Neural cell (in vitro differentiated cells): Measurements from ENCODE around the gene CPZ. TPM values are rescaled to one million over a fixed set of nuclear protein-coding genes. Genes with fewer than 3 reads are reported as not detected.

ENCODE experiments used
- H2AFZ ChIP-seq: fragments of 200-600, 300-800 bp; sonication (generic), shearing (Covaris generic); 2 replicates; pipeline ENCODE4 v1.6.0; 2014; ENCODE audit warnings: low read depth, mild to moderate bottlenecking, antibody characterized with exemption, low read length, moderate library complexity
- H3F3A ChIP-seq: fragments of 200-600 bp; shearing (Covaris generic); 2 replicates; pipeline ENCODE4 v1.6.1; 2016; ENCODE audit warnings: mild to moderate bottlenecking, moderate library complexity, mixed read lengths, antibody characterized with exemption, low read length; ENCODE audit not compliant: insufficient read depth, poor library complexity, severe bottlenecking
- H3K27ac ChIP-seq: fragments of 200-600, 300-800 bp; sonication (generic), shearing (Covaris generic); 2 replicates; pipeline ENCODE4 v1.5.1; 2014; ENCODE audit warnings: mild to moderate bottlenecking, low read length, moderate library complexity
- H3K27me3 ChIP-seq: fragments of 300-800, 200-600 bp; sonication (generic), shearing (Covaris generic); 2 replicates; pipeline ENCODE4 v1.6.0; 2014; ENCODE audit warnings: mild to moderate bottlenecking, low read depth, low read length, moderate library complexity; ENCODE audit not compliant: insufficient read depth
- H3K36me3 ChIP-seq: fragments of 300-800, 200-600 bp; sonication (generic), shearing (Covaris generic); 2 replicates; pipeline ENCODE4 v1.5.1; 2014; ENCODE audit warnings: mild to moderate bottlenecking, antibody characterized with exemption, low read length, moderate library complexity; ENCODE audit not compliant: insufficient read depth
- H3K4me2 ChIP-seq: fragments of 300-800, 200-600 bp; sonication (generic), shearing (Covaris generic); 2 replicates; pipeline ENCODE4 v1.6.0; 2014; ENCODE audit warnings: mild to moderate bottlenecking, low read length
- H3K4me3 ChIP-seq: fragments of 300-800, 200-600 bp; sonication (generic), shearing (Covaris generic); 2 replicates; pipeline ENCODE4 v1.5.1; 2014; ENCODE audit warnings: mild to moderate bottlenecking, low read length, moderate library complexity
- H3K79me2 ChIP-seq: fragments of 200-600 bp; shearing (Covaris generic); replicated peaks from 2 replicates; pipeline ENCODE4 v1.6.0; 2014; ENCODE audit warnings: mild to moderate bottlenecking, low read length, moderate library complexity; ENCODE audit not compliant: insufficient read depth
- H3K9ac ChIP-seq: fragments of 300-800, 200-600 bp; sonication (generic), shearing (Covaris generic); 2 replicates; pipeline ENCODE4 v1.6.1; 2016; ENCODE audit warnings: mild to moderate bottlenecking, low read length, mixed read lengths
- H3K9me2 ChIP-seq: fragments of 200-600 bp; shearing (Covaris generic); 2 replicates; pipeline ENCODE4 v1.6.1; 2016; ENCODE audit warnings: mild to moderate bottlenecking, low read length, mixed read lengths; ENCODE audit not compliant: insufficient read depth
- H3K9me3 ChIP-seq: fragments of 200-600, 300-800 bp; sonication (generic), shearing (Covaris generic); 2 replicates; pipeline ENCODE4 v1.6.1; 2016; ENCODE audit warnings: mild to moderate bottlenecking, mixed run types, low read length, moderate library complexity, mixed read lengths
- H4K20me1 ChIP-seq: fragments of 200-600 bp; shearing (Covaris generic); 2 replicates; pipeline ENCODE4 v1.6.1; 2016; ENCODE audit warnings: mild to moderate bottlenecking, mixed run types; ENCODE audit not compliant: insufficient read depth
- EP300 ChIP-seq: fragments of 450-650 bp; conservative IDR thresholded peaks from 2 replicates; pipeline ENCODE4 v1.6.1; 2014; ENCODE audit warnings: antibody characterized with exemption, mild to moderate bottlenecking, moderate library complexity; ENCODE audit not compliant: poor library complexity, severe bottlenecking
- EZH2 ChIP-seq: fragments of 200-600, 300-800 bp; shearing (Covaris generic), sonication (generic); IDR thresholded peaks from 2 replicates; pipeline ENCODE4 v1.6.1; 2014; ENCODE audit warnings: antibody characterized with exemption, low read length, borderline replicate concordance, mild to moderate bottlenecking; ENCODE audit not compliant: insufficient read depth, poor library complexity, severe bottlenecking
- MXI1 ChIP-seq: fragments of 450-650 bp; conservative IDR thresholded peaks from 2 replicates; pipeline ENCODE4 v1.6.1; 2014; ENCODE audit warnings: antibody characterized with exemption, mild to moderate bottlenecking; ENCODE audit not compliant: poor library complexity, severe bottlenecking
- POLR2AphosphoS5 ChIP-seq: IDR thresholded peaks from 2 replicates; pipeline ENCODE4 v1.6.1; 2012
- RAD21 ChIP-seq: fragments of 450-650 bp; conservative IDR thresholded peaks from 2 replicates; pipeline ENCODE4 v1.6.1; 2014; ENCODE audit warnings: antibody characterized with exemption, mild to moderate bottlenecking, moderate library complexity
- SMC3 ChIP-seq: fragments of 450-650 bp; conservative IDR thresholded peaks from 2 replicates; pipeline ENCODE4 v1.6.1; 2014; ENCODE audit warnings: antibody characterized with exemption, mild to moderate bottlenecking, moderate library complexity; ENCODE audit not compliant: poor library complexity
- TAF1 ChIP-seq: IDR thresholded peaks from 2 replicates; pipeline ENCODE4 v1.6.1; 2012; ENCODE audit warnings: low read depth
- polyA plus RNA-seq: library from polyadenylated mRNA; depleted of rRNA; stranded (reverse); fragments of >200 nt; gene quantifications from 2 replicates; pipeline ENCODE4 v1.2.3, GENCODE V29; 2014
- TF ChIP-seq, protein P1 (sequence below): fragments of 450-650 bp; IDR thresholded peaks from 2 replicates; pipeline ENCODE4 v1.5.1; 2014; ENCODE audit warnings: antibody characterized with exemption, mild to moderate bottlenecking, moderate library complexity; ENCODE audit not compliant: poor library complexity, severe bottlenecking
- TF ChIP-seq, protein P2 (sequence below): IDR thresholded peaks from 2 replicates; pipeline ENCODE4 v1.6.1; 2012; ENCODE audit warnings: borderline replicate concordance

Gene CPZ
- polyA plus RNA-seq, 1 donor from 2014 or later, result not detected

DNA sequence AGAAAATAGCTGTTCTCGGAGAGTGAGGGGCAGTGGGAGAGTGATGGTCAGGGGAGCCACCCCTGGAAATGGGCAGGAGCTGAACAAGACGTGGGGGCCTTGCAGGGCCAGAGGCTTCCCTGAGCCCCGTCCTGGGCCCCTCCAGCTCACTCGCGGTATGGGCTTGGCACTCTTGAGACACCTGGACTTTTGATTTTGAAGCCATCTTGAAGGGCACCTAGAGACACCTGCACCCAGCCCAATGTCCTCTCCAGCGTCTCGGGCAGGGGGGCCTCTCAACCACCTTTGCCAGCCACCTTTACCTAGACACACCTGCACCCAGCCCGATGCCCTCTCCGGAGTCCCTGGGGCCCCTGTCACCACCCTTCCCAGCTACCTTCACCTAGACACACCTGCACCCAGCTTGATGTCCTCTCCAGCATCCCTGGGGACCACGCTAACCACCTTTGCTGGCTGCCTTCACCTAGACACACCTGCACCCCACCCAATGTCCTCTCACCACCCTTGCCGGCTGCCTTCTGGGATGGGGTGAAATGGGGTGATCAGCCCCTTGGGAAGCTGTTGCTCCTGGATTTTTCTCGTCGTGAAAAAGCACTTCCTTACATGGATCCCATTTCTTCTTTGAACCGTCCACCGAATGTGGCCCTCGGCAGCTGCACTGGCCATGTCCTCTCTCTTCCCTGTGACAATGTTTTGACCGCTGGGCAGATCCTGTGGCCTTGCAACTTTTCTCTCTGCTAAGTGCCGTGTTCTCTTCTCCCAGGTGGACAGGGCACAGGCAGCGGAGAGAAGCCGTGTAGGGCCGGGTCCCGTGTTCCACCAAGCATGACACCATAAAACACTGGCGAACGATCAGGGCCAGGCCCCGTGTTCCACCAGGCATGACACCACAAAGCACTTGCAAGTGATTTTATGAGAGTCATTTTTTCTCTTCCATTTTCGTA lies 47.5 kb downstream of the CPZ start:
- Histone ChIP-seq H3K9ac (no peak overlapping the region), H3K9me2 (no peaks in the 10 kb centered on the region), H3K27me3 (no peaks in the 10 kb centered on the region), H3K27ac (no peak overlapping the region), H3K79me2 (no peaks in the 10 kb centered on the region), H4K20me1 (no peaks in the 10 kb centered on the region), H3K4me3 (no peak overlapping the region), H3K4me2 (no peak overlapping the region), H2AFZ (no peak overlapping the region), H3K9me3 (no peaks in the 10 kb centered on the region), H3K36me3 (no peaks in the 10 kb centered on the region), H3F3A (no peaks in the 10 kb centered on the region)
- TF ChIP-seq EP300 (no peak), TAF1 (no peak), EZH2 (no peak), RAD21 (no peak), MXI1 (no peak), SMC3 (no peak), POLR2AphosphoS5 (no peak)
- TF ChIP-seq, protein P1, sequence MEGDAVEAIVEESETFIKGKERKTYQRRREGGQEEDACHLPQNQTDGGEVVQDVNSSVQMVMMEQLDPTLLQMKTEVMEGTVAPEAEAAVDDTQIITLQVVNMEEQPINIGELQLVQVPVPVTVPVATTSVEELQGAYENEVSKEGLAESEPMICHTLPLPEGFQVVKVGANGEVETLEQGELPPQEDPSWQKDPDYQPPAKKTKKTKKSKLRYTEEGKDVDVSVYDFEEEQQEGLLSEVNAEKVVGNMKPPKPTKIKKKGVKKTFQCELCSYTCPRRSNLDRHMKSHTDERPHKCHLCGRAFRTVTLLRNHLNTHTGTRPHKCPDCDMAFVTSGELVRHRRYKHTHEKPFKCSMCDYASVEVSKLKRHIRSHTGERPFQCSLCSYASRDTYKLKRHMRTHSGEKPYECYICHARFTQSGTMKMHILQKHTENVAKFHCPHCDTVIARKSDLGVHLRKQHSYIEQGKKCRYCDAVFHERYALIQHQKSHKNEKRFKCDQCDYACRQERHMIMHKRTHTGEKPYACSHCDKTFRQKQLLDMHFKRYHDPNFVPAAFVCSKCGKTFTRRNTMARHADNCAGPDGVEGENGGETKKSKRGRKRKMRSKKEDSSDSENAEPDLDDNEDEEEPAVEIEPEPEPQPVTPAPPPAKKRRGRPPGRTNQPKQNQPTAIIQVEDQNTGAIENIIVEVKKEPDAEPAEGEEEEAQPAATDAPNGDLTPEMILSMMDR, result no peak
- TF ChIP-seq, protein P2, sequence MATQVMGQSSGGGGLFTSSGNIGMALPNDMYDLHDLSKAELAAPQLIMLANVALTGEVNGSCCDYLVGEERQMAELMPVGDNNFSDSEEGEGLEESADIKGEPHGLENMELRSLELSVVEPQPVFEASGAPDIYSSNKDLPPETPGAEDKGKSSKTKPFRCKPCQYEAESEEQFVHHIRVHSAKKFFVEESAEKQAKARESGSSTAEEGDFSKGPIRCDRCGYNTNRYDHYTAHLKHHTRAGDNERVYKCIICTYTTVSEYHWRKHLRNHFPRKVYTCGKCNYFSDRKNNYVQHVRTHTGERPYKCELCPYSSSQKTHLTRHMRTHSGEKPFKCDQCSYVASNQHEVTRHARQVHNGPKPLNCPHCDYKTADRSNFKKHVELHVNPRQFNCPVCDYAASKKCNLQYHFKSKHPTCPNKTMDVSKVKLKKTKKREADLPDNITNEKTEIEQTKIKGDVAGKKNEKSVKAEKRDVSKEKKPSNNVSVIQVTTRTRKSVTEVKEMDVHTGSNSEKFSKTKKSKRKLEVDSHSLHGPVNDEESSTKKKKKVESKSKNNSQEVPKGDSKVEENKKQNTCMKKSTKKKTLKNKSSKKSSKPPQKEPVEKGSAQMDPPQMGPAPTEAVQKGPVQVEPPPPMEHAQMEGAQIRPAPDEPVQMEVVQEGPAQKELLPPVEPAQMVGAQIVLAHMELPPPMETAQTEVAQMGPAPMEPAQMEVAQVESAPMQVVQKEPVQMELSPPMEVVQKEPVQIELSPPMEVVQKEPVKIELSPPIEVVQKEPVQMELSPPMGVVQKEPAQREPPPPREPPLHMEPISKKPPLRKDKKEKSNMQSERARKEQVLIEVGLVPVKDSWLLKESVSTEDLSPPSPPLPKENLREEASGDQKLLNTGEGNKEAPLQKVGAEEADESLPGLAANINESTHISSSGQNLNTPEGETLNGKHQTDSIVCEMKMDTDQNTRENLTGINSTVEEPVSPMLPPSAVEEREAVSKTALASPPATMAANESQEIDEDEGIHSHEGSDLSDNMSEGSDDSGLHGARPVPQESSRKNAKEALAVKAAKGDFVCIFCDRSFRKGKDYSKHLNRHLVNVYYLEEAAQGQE, result no peak

DNA sequence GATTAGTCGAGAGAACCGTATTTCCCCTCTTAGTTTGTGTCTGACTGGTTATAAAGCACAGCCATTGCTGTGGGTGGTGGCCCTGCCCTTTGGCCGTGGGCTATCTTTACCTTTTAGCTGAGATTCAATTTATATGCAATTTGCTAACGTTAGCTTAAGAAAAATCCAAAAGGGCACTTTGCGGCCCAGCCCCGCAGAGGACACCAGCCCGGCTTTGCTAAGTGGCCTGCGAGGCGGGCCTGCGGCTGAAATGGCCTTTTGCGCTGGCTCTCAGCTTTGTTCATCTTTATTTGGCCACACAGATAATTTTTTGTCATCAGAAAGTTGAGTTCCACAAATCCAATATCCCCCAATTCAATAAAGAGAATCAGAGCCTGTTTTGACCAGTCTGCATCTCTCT lies 48.3 kb downstream of the CPZ start:
- Histone ChIP-seq H3K27ac (no peak overlapping the region), H3K4me2 (no peak overlapping the region), H4K20me1 (no peaks in the 10 kb centered on the region), H2AFZ (no peak overlapping the region), H3K4me3 (no peak overlapping the region), H3K79me2 (no peaks in the 10 kb centered on the region), H3K9me2 (no peaks in the 10 kb centered on the region), H3K27me3 (no peaks in the 10 kb centered on the region), H3K36me3 (no peaks in the 10 kb centered on the region), H3K9ac (no peak overlapping the region), H3F3A (no peaks in the 10 kb centered on the region), H3K9me3 (no peaks in the 10 kb centered on the region)
- TF ChIP-seq EP300 (no peak), RAD21 (no peak), EZH2 (no peak), MXI1 (no peak)
- TF ChIP-seq, protein P1, result no peak
- TF ChIP-seq, protein P2, result no peak
